HG03097 (cell line): ENCODE results near the gene SLC7A10.

Experiments used
- ATAC-seq: cut with Tn5 transposase; IDR thresholded peaks from one replicate; pipeline ENCODE4 v1.9.1; 2021; ENCODE audit not compliant: unreplicated experiment, low FRiP score

SLC7A10 gene

DNA sequence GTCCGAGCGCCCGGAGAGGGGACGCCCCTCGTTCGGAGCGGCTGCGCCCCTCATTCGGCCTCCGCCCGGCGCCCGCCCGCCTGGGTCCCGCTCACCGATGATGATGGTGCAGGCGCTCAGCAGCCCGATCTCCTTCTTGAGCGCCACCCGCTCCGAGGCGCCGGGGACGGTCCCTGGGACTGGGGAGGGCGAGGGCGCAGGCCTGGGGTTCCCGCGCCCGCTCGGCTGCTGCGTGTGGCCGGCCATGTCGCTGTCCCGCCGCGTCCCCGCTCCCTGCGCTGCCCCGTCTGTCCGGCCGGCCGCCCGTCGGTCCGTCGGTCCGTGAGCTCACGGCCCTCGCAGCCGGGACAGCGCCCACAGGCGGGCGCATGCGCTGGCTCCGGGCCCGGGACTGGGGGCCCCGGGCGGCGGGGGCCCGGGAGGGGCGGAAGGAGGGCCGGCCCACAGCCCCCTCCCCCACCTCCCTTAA lies at the start of gene SLC7A10:
TSS of gene SLC7A10 (minus strand) at position 393 of the 469 bp plus-strand sequence. CDS start at position 246, 147 bp downstream.
- ATAC-seq, result no peak

DNA sequence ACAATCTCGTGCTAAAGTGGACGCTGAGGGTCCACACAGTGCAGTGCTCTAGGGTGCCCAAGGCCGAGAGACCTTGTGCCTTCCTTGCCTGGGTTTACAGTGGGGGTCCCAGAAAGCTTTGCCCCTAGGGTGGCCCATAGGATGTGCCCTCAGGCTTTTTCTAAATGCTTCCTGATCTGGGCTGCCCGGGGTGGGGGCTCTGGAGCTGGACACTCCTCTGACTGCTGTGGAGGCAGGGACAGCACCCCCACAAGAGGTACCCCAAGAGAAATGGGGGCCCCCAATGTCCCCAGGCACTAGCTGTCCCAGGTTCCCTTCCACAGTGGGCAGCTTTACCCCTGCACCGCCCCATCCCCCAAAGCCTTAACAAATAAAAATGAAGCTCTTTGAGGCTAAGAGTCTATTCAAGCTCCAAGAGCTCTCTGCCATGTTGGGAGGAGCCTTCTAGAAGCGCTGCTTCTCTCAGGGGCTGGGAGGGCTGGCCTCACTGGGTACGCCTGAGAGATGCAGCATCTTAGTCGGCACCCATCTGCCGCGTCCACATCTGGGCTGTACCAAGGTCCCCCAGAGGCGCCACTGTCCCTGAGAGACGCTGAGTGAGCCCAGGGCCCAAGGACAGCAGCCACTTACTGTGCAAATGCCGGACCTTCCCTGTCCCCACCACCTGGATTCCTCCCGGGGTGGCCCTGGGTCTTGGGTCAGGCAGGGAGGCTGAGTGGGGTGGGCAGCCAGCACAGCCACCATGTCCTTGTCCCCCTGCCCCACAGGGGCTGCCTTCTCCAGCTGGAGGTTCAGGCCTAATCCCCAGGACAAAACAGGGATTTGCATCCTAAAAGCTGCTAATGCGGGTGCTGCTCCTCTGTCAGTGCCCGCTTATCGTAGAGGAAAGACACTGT lies 49.3 kb upstream of the SLC7A10 start:
- no peak for ATAC-seq

DNA sequence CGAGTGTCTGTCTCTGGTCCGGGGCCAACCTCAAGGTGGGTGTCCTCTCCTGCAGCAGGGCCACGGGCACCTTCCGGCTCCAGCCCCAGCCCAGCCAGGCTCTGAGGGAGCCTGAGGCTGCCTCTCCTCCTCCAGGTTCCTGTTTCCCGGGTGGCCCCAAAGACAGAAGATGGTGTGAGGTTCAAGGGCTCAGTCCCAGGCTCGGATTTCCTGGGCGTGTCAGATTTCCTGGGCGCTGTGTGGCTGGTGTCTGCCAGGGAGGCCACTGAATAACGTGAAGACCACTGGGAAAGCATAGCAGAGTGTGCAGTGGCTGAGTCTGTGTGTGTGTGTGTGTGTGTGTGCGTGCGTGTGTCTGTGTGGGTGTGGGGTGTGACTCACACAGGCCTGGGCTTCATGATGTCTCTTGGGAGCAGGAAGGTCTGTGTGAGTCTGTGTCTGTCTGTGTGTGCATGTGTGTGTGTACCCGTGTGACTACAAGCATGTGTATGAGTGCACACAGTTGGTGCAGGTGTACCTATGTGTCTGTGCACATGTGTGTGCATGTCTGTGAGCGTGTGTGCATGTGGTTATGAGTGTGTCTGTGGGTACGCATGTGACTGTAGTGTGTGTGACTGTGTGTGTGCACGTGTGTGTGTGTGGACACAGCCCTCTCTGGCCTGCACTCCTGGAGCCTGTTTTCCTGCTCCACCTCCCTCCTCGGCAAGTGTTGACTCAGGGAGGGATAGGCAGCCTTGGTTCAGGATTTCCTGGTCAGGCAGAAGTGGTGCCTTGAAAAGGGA lies 48.4 kb upstream of the SLC7A10 start:
- no peak for ATAC-seq

DNA sequence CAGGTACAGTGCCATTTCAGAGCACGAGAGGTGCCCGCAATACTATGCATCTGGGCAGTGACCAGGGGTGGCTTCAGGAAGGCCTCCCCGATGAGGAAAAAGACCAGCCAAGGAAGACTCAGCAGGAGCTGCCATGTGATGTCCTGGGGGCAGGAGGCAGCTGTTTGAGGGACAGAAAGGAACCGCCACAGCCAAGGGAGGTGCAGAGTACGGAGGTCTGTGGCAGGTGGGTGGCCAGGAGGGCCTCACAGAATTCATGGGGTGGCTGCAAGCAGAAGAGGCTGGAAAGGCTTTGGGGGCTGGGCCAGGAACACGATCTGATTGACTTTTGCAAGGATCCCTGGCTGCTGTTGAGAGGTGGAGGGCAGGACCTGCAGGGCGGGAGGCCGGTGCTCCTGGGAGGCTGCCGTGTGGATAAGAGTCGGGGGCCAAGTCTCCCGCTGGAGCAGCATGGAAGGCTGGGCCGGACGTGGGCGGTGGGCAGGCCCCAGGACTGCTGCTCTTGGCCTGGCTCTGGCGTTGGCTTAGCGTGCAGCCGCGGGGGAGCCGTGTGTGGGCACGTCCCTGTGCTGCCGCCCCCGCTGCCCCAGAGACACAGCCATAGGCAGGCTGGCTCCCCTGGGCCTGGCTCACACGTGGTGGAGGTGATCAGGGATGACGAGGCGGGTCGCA lies 47.6 kb upstream of the SLC7A10 start:
- no peak for ATAC-seq

DNA sequence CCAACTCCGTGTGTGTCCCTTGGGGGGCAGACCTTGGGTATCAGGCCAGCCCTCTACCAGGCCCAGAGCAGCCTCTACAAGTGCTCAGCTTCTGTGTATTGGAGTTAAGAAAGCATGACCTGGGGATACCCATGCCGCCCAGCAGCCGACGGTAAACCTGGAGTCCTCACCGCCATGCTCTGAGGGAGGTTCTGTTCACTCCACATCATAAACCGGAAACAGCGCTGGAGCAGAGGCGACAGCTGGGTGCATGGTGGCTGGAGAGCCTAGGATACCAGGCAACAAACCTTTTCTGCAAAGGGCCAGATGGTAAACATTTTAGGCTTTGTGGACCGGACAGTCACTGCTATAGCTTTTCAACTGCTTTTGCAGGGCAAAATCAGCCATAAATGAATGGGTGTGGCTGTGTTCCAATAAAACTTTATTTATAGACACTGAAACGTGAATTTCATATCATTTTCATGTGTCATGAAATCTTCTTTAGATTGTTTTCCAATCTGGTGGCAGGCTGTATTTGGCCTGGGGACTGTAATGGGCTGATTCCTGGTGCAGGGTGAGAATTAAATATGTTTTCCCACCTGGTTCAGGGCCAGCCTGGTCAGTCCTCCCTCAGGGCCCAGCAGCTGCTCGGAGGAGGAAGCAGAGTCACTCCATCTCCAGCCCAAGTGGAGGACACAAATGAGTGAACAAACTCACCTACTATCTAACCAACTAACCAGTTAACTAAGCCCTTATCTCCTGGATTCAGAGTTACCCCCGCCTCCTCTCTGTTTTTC lies 45.8 kb upstream of the SLC7A10 start:
- no peak for ATAC-seq

- no peak for ATAC-seq
These were observed 45.1 kb upstream of the SLC7A10 start for GRCh38 chr19:33270769-33271168.

DNA sequence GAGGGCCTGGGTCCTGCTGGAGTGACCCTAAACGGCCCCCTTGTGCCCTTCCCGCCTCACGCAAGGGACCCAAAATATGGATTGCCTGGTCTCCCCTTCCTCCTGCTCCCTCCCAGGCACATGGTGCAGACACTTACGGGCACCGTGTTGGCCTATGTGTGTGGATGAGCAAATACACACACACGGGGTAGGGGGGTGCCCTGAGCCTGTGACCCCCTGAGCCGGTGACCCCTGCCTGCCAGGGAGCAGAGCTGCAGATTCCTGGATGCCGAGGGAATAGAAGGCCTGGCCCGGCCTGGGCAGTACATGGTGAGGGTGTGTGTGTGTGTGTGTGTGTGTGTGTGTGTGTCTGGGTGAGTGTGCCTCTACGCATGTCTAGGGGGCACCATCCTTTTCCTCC lies 43.4 kb upstream of the SLC7A10 start:
- no peak for ATAC-seq

DNA sequence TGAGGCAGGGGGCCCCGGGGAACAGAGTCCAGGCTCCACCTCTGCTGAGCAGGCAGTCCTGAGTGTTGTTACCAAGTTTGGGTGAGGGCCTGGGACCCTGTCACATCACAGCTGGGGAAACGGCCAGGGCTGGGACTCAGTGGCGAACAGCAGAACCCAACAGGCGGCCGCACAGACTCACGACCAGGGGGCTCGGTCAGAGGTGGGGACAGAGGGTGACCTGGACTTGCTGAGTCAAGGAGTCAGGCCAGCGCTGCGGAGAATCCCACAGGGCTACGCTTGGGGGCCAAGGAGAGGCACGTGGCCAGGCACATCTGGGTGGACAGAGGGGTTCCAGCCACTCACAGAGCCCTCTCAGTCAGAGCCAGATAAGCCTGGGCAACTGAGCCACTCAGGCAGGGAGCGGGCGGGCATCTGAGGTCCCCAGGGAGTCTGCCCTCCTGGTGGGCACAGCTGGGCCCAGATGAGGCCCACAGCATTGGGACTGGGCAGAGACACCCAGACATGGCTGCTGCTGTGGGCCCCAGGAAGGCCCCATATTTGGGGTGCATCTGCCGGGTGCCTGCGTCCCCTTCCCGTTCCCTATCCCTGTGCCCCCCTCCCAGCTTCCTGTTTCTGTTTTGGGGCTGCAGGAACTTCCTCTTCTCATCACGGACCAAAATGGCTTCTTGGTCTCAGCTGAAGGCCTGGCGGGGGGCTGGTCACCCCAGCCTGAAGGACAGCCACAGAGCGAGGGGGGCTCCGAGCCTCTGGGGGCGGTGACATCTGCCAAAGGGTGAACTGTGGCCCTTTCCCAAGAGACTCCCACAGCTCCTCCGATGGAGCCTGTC lies 42.7 kb upstream of the SLC7A10 start:
- no peak for ATAC-seq

GRCh38 chr19:33267706-33268105 lies 42.1 kb upstream of the SLC7A10 start:
- no peak for ATAC-seq

DNA sequence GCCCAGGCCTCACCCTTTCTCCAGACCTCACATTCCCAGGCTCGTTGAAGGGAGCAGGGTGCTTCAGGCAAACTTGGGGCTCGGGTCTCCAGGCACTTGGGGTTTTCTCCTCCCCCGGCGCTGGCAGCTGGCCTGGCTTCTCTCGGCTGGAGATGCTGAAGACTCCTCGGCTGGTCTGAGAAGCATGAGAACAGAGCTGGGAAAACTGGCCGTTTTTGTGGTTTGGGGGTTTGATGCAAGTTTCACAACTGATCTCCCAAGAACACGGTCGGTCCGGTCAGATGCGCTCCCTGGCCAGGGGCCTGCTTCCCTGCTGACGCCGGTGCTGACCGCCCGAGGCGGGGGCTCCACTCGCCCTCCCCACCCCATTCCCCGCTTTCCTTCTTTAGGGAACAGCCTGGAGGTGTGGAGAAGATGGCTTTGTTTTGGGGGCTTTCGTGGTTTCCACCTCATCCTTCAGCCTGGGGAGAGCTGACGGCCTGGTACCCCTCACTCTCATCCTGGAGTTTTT lies 41.4 kb upstream of the SLC7A10 start:
- no peak for ATAC-seq

- ATAC-seq, result no peak
These were observed 39.3 kb upstream of the SLC7A10 start for GRCh38 chr19:33264881-33265445.

- no peak for ATAC-seq
These were observed 37.8 kb upstream of the SLC7A10 start for GRCh38 chr19:33263325-33264023.

- ATAC-seq, result no peak
These were observed 36.0 kb upstream of the SLC7A10 start for GRCh38 chr19:33261511-33262189.

DNA sequence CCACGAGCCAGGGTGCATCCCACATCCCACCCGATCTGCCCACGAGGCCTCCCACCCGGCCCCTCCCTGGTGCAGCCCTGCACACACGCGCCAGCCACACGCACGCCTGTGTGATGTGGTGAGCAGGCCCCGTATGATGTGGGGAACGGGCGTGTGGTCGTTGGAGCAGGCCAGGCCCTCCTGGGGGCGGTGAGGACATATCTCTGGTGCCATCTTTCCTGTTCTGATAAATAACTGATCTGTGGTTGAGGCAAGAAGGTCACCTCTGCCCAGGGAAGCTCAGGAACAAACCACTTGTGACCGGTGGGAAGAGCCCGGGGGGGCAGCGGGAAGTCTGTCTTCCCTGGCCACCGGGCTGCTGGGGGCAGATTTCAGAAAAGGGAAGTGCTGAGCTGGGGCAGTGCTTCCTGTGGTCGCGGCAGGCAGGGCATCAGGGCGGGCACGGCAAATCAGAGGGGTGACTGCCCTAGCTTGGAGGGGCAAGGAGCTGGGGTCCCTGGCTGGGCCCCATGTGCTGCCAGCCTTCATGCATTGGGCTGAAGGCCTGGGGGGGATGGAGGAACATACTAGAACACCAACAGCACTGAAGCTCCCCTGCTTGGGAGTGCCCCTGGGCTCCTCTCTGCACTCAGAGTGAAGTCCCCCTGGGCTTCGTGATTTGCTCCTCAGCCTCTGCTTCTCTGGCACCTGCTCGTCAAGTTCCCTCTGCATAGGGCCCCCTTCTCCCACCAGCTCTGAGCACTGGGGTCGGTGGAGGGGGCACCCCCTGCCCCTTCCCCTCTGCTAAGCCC lies 35.2 kb upstream of the SLC7A10 start:
- no peak for ATAC-seq

DNA sequence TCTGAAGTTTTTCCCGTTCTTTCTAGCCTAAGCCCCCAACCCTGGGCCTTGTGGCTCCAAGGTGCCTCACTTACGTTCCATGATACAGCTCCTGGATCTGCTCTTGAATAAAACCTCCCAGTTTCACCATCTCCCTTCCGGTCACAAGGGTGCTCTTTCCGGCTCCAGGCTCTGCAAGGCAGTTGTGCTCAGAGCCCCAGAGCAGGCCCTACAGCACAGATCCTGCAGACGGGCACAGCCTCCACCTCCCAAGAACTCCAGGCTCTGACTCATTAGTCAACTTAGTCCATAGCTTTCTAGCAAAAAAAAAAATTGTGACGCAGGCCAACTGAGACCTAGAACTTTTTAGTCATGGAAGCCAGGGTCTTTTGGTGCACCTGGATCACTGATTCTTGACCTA lies 33.9 kb upstream of the SLC7A10 start:
- ATAC-seq, result no peak

GRCh38 chr19:33257828-33258227 lies 32.2 kb upstream of the SLC7A10 start:
- ATAC-seq, result no peak

DNA sequence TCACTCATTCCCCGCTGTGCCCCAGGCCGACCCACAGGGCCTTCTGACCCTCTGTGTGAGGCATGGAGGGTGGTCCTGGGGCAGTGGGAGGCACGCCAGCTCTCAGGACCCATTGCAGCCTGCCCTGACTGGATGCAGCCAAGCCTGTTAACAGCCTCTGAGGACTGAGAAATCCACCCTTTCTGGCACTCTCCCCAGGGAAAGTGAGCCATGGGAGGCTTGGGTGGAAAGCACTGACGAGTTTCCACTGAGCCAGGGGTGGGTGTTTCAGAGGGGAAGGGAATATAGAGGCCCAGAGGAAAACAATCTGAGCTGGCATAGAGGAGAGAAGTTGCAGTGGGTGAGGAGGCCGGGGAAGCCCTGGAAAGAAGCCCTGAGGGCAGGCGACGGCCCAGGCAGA lies 30.6 kb upstream of the SLC7A10 start:
- no peak for ATAC-seq
